Spinal cord (tissue), 10 donors: Measurements from ENCODE around the gene TMEM178B. TPM values are rescaled to one million over a fixed set of nuclear protein-coding genes. Genes with fewer than 3 reads are reported as not detected.
"Not testable (repeated sequence)": the region's sequence is repeated elsewhere in the genome, so short reads cannot be mapped to it uniquely, and the experiment has no call there.

ENCODE experiments used
- DNase-seq, 6 donors: peaks; one replicate each; pipeline versions ENCODE4 v3.0.0 to v3.0.0-alpha.2; 2013 to 2015; ENCODE audit warnings: low spot score in 6 of 6, low read depth in 4 of 6
- H3K27ac ChIP-seq: one replicate; pipeline ENCODE4 v1.5.1; 2013; ENCODE audit warnings: low read depth, low read length, control low read depth
- H3K27me3 ChIP-seq: one replicate; pipeline ENCODE4 v1.6.1; 2013; ENCODE audit warnings: low read length; ENCODE audit not compliant: control insufficient read depth, insufficient read depth
- H3K36me3 ChIP-seq: one replicate; pipeline ENCODE4 v1.6.1; 2013; ENCODE audit warnings: low read length; ENCODE audit not compliant: control insufficient read depth, insufficient read depth
- H3K4me1 ChIP-seq: one replicate; pipeline ENCODE4 v1.6.1; 2013; ENCODE audit warnings: low read length; ENCODE audit not compliant: control insufficient read depth, insufficient read depth
- H3K4me3 ChIP-seq: one replicate; pipeline ENCODE4 v1.5.1; 2013; ENCODE audit warnings: low read depth, low read length, control low read depth
- H3K9me3 ChIP-seq: one replicate; pipeline ENCODE4 v1.6.1; 2013; ENCODE audit warnings: low read length; ENCODE audit not compliant: control insufficient read depth, insufficient read depth
- WGBS: methylation state at CpG from one replicate; pipeline ENCODE4 v1.1.5; 2013; ENCODE audit warnings: missing lambda C conversion rate; ENCODE audit not compliant: insufficient coverage; 5-methylcytosine and 5-hydroxymethylcytosine counted together
- polyA plus RNA-seq, 2 donors: library from polyadenylated mRNA; unstranded; fragments of 120-200 nt; gene quantifications; one replicate each; pipeline ENCODE4 v1.2.1, GENCODE V29; 2013; ENCODE audit not compliant: insufficient read length in 2 of 2
- total RNA-seq, 2 donors: library from RNA; depleted of rRNA in 1 of 2; stranded (reverse); fragments of 120-200 nt in 1 of 2; fragments of >200 nt in 1 of 2; gene quantifications; one replicate each; pipeline versions ENCODE4 v1.2.3 to v1.2.4, GENCODE V29; 2013 to 2014
- donor health status: healthy.

The TMEM178B gene
- total and polyA plus RNA-seq, 4 donors: 24.6 to 71.1 (median 52.1) TPM

DNA sequence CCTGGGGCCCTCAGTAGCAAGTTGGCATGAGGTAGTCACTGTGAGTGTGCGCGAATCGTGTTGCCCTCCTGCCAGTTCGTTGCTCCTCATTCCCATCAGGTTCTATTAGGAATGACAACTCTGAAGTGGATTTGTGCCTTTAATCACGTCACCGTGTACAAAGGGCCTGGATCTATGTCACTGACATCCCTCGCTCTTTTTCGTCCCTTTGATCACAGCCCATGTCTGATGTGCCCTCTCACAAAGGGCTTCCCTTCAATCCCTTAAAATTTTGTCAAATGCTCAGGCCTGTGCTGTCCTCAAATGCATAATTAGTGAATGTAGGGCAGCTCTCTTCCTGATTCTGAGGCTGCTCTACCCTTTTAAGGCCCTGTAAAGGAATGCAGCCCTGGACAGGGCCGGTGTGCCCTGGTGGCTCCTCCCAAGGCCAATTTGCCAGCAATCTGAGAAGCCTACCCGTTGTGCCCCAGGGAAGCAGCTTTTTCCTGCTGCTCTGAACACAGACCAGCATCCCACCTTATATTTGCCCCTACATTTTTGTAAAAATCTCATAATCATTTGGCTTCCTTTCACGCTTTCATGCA lies 93.6 kb downstream of the TMEM178B start:
- Histone ChIP-seq H3K9me3 (no peaks in the 10 kb centered on the region), H3K27ac (no peak overlapping the region), H3K4me1 (peaks cover 3% of the 10 kb centered on the region), H3K27me3 (no peaks in the 10 kb centered on the region), H3K4me3 (no peak overlapping the region), H3K36me3 (no peaks in the 10 kb centered on the region)
- 58% methylated on average over 7 of the region's 11 CpGs for WGBS
- DNase-seq: no peak

DNA sequence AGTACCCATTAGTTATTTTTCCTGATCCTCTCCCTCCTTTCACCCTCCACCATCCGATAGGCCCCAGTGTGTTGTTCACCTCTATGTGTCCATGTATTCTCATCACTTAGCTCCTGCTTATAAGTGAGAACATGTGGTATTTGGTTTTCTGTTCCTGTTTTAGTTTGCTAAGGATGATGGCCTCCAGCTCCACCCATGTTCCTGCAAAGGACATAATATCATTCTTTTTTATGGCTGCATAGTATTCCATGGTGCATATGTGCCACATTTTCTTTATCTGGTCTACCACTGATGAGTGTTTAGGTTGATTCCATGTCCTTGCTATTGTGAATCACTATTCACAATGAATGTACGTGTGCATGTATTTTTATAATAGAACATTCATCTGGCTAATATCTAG lies 95.3 kb downstream of the TMEM178B start:
- WGBS: no CpG with 5 or more reads among the region's 2 CpGs
- H3K9me3 ChIP-seq, H3K4me3 ChIP-seq, H3K4me1 ChIP-seq, DNase-seq, H3K36me3 ChIP-seq, H3K27me3 ChIP-seq, H3K27ac ChIP-seq: not testable (repeated sequence)

GRCh38 chr7:141175728-141176127 lies 101.9 kb downstream of the TMEM178B start:
- not testable (repeated sequence) for H3K9me3 ChIP-seq, H3K27ac ChIP-seq, H3K27me3 ChIP-seq, H3K4me1 ChIP-seq, DNase-seq, H3K4me3 ChIP-seq, H3K36me3 ChIP-seq
- WGBS: no CpG with 5 or more reads among the region's 1 CpG

GRCh38 chr7:141177120-141177519 lies 103.3 kb downstream of the TMEM178B start:
- H3K4me3 ChIP-seq, H3K27ac ChIP-seq, H3K9me3 ChIP-seq, H3K4me1 ChIP-seq, H3K27me3 ChIP-seq, H3K36me3 ChIP-seq, DNase-seq: not testable (repeated sequence)
- 90% methylated on average over 2 of the region's 5 CpGs for WGBS

DNA sequence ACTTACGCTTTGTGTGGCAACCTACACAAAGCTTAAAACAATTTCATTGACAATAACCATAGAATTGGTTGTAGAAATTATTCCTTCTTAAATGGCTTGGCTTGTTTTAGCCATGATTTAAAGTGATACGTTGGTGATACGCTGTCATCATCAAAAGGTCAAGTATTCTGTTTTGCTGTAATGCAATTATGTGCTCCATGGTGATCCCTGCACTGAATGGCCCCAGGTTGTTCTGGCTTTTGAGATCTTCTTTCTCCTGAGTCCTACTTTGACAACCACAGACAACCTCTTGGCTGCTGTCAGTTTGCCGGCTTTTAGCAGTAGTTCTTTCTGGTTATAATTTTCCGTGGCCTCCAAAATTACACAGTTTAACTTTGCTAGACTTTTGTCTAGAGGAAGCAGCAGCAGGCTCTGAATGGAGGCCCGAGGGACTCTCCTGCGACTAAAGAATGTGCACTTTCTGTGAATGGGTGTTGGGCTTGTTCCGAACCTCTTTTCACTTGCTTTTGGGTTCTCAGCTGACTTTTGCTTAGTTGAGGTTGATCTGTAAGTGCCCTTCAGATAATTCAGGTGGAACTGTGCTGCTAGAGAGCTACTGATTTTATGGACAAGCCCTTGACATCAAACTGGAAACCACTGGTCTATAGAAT lies 104.7 kb downstream of the TMEM178B start:
- H3K4me3 ChIP-seq: no peak overlapping the region
- DNase-seq: no peak
- no peaks in the 10 kb centered on the region for H3K4me1 ChIP-seq
- no peaks in the 10 kb centered on the region for H3K36me3 ChIP-seq
- 94% methylated on average over 5 of the region's 8 CpGs for WGBS
- H3K27me3 ChIP-seq: no peaks in the 10 kb centered on the region
- no peak overlapping the region for H3K27ac ChIP-seq
- peaks cover 2% of the 10 kb centered on the region for H3K9me3 ChIP-seq

DNA sequence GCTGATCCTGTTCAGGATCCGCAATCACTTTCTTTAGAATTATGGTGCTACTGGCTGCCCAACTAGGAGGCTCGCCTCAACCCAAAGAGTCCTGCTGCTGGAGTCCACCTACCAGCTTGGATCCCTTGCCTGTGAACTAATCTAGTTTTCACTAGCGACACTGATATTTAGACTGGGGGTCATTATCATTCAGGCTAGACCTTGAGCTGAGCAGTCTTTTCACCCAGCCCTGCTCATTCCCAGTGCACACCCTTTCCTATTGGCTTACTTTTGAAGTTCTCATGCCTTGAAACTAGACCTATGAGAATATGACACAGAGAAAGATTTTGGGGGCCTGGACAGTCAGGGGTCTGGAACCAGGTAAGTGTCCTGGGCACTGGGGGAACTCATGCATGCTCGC lies 107.9 kb downstream of the TMEM178B start:
- 97% methylated on average over 4 of the region's 4 CpGs for WGBS
- DNase-seq: no peak
- Histone ChIP-seq H3K27ac (no peak overlapping the region), H3K9me3 (no peaks in the 10 kb centered on the region), H3K36me3 (peaks cover 6% of the 10 kb centered on the region), H3K27me3 (no peaks in the 10 kb centered on the region), H3K4me1 (no peaks in the 10 kb centered on the region), H3K4me3 (no peak overlapping the region)

GRCh38 chr7:141184532-141185190 lies 110.8 kb downstream of the TMEM178B start:
- no peaks in the 10 kb centered on the region for H3K27me3 ChIP-seq
- no peak overlapping the region for H3K27ac ChIP-seq
- DNase-seq: no peak
- H3K4me1 ChIP-seq: no peaks in the 10 kb centered on the region
- H3K36me3 ChIP-seq: peaks cover 6% of the 10 kb centered on the region
- no peaks in the 10 kb centered on the region for H3K9me3 ChIP-seq
- 83% methylated on average over 10 of the region's 10 CpGs for WGBS
- no peak overlapping the region for H3K4me3 ChIP-seq

DNA sequence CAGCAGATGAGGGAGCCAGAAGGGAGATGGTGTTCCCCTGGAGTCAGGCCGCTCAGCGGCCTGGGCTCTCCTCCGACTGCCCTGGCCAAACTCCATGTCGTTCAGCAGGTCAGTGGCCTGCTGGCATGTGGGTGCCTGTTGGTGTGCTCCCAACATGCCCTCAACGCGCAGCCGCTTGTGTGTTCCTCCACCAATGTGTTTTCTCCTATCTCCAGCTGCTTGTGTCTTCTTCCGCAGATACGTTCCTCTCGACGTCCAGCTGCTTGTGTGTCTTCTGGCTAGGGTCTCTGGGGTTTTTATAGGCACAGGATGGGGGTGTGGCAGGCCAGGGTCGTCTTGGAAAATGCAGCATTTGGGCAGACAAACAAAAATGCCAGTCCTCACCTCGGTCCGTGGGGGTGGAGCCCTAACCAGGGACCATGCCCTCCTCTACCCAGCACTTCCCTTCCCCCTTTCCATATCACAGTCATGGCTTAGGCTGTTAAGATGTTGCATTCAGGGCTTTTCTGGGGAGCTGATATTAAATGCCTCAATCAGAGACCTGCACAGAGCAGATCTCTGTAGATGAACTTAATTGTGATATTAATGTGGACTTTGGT lies 111.6 kb downstream of the TMEM178B start:
- Histone ChIP-seq H3K9me3 (no peaks in the 10 kb centered on the region), H3K4me1 (no peaks in the 10 kb centered on the region), H3K4me3 (no peak overlapping the region), H3K27ac (no peak overlapping the region), H3K36me3 (peaks cover 6% of the 10 kb centered on the region), H3K27me3 (no peaks in the 10 kb centered on the region)
- no peak for DNase-seq
- 89% methylated on average over 8 of the region's 14 CpGs for WGBS

GRCh38 chr7:141189231-141189630 lies 115.4 kb downstream of the TMEM178B start:
- H3K36me3 ChIP-seq: peaks cover 6% of the 10 kb centered on the region
- 95% methylated on average over 4 of the region's 4 CpGs for WGBS
- no peak overlapping the region for H3K27ac ChIP-seq
- no peaks in the 10 kb centered on the region for H3K27me3 ChIP-seq
- no peaks in the 10 kb centered on the region for H3K9me3 ChIP-seq
- H3K4me3 ChIP-seq: no peak overlapping the region
- no peaks in the 10 kb centered on the region for H3K4me1 ChIP-seq
- no peak for DNase-seq
